Measurements from ENCODE around the gene CD101.

DNA sequence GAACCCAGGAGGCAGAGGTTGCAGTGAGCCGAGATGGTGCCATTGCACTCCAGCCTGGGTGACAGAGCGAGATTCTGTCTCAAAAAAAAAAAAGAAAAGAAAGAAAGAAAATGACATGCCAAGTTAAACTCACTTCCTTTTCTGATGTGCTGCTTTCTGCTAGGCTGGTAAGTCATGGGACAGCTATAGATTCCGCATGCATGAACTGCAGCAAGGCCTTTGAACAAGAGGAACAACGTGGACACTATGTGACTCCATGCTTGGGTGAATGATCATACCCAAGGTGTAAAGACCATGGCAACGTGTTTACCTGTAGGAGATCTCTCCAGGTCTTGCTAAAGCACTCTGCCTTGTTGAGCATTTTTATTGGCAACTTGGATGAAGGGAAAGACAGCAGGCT lies 48.3 kb downstream of the CD101 start:
- TF ChIP-seq SUZ12 (IDR thresholded peaks at IDR 0.05; ENCODE audit: extremely low read depth, insufficient read depth, insufficient read length): no peak
- no peak for TF ChIP-seq ZNF274 (IDR thresholded peaks at IDR 0.05; ENCODE audit: low read depth, low read length)
